Thymus (tissue), 11 donors: ENCODE results near the gene GSTM5. TPM values are rescaled to one million over a fixed set of nuclear protein-coding genes. Genes with fewer than 3 reads are reported as not detected.
"Not testable (repeated sequence)": the region's sequence is repeated elsewhere in the genome, so short reads cannot be mapped to it uniquely, and the experiment has no call there.

Experiments
- DNase-seq, 9 donors: peaks; one replicate each; pipeline ENCODE4 v3.0.0-alpha.2; 2013; ENCODE audit warnings: low spot score in 9 of 9, low read depth in 6 of 9, missing footprints in 1 of 9
- H3K27ac ChIP-seq, 2 donors: one replicate each; pipeline ENCODE4 v1.5.1; 2013; ENCODE audit warnings: control low read depth in 1 of 2, low read depth in 1 of 2, low read length in 1 of 2, mild to moderate bottlenecking in 1 of 2, moderate library complexity in 1 of 2
- H3K27me3 ChIP-seq, 2 donors: one replicate each; pipeline ENCODE4 v1.5.1; 2013; ENCODE audit warnings: low read length in 1 of 2; ENCODE audit not compliant: control insufficient read depth in 2 of 2, insufficient read depth in 1 of 2
- H3K36me3 ChIP-seq, 2 donors: one replicate each; pipeline ENCODE4 v1.5.1; 2013; ENCODE audit warnings: low read length in 1 of 2, mild to moderate bottlenecking in 1 of 2, moderate library complexity in 1 of 2; ENCODE audit not compliant: control insufficient read depth in 2 of 2, insufficient read depth in 2 of 2
- H3K4me1 ChIP-seq, 2 donors: one replicate each; pipeline ENCODE4 v1.5.1; 2013; ENCODE audit warnings: low read length in 2 of 2; ENCODE audit not compliant: control insufficient read depth in 2 of 2, insufficient read depth in 2 of 2
- H3K4me3 ChIP-seq, 2 donors: one replicate each; pipeline ENCODE4 v1.5.1; 2013; ENCODE audit warnings: low read length in 2 of 2, control low read depth in 1 of 2, mild to moderate bottlenecking in 1 of 2
- H3K9me3 ChIP-seq, 2 donors: one replicate each; pipeline ENCODE4 v1.5.1; 2013; ENCODE audit warnings: low read length in 1 of 2, mild to moderate bottlenecking in 1 of 2; ENCODE audit not compliant: control insufficient read depth in 2 of 2, insufficient read depth in 1 of 2
- WGBS: extraction: QIAGEN DNeasy Blood & Tissue Kit; methylation state at CpG from one replicate; pipeline ENCODE4 v1.1.7; 2013; 5-methylcytosine and 5-hydroxymethylcytosine counted together
- polyA plus RNA-seq: library from polyadenylated mRNA; stranded (reverse); fragments of 200-250 nt; gene quantifications from one replicate; pipeline ENCODE4 v1.2.3, GENCODE V29; 2013
- total RNA-seq: library from RNA; stranded (reverse); fragments of 120-200 nt; gene quantifications from one replicate; pipeline ENCODE4 v1.2.4, GENCODE V29; 2013
- donor health status: healthy.

Gene GSTM5
- total and polyA plus RNA-seq, 2 donors, result 2.3 to 4.1 TPM

- WGBS, result 96% methylated on average over 2 of the region's 2 CpGs
Observed at GRCh38 chr1:109754738-109755137, 42.7 kb downstream of the GSTM5 start.

GRCh38 chr1:109756325-109756724, 44.3 kb downstream of the GSTM5 start:
- WGBS, result 95% methylated on average over 5 of the region's 5 CpGs
- H3K27me3 ChIP-seq, result not testable (repeated sequence)

More at GRCh38 chr1:109754738-109755137, 42.7 kb downstream of the GSTM5 start:
- Histone ChIP-seq H3K27me3 (peaks cover 0 to 3% of the 10 kb centered on the region in 2 donors), H3K36me3 (no peaks in the 10 kb centered on the region), H3K9me3 (no peaks in the 10 kb centered on the region), H3K4me1 (no peaks in the 10 kb centered on the region), H3K27ac (no peak overlapping the region), H3K4me3 (no peak overlapping the region)
- DNase-seq, result no peak

GRCh38 chr1:109756848-109757521, 44.9 kb downstream of the GSTM5 start:
- Histone ChIP-seq H3K27me3 (no peaks in the 10 kb centered on the region), H3K36me3 (no peaks in the 10 kb centered on the region), H3K4me1 (no peaks in the 10 kb centered on the region), H3K9me3 (no peaks in the 10 kb centered on the region), H3K27ac (no peak overlapping the region), H3K4me3 (no peak overlapping the region)
- WGBS, result 96% methylated on average over 7 of the region's 7 CpGs
- DNase-seq, result no peak

More at GRCh38 chr1:109756325-109756724, 44.3 kb downstream of the GSTM5 start:
- H3K9me3 ChIP-seq, H3K4me1 ChIP-seq, H3K27ac ChIP-seq, DNase-seq, H3K4me3 ChIP-seq, H3K36me3 ChIP-seq: not testable (repeated sequence)

GRCh38 chr1:109757936-109758786, 46.1 kb downstream of the GSTM5 start:
- WGBS, result 98% methylated on average over 13 of the region's 13 CpGs
- no peak overlapping the region for H3K27ac ChIP-seq
- no peaks in the 10 kb centered on the region for H3K9me3 ChIP-seq
- H3K4me3 ChIP-seq, result no peak overlapping the region
- DNase-seq, result no peak
- no peaks in the 10 kb centered on the region for H3K4me1 ChIP-seq
- H3K36me3 ChIP-seq, result no peaks in the 10 kb centered on the region
- H3K27me3 ChIP-seq, result no peaks in the 10 kb centered on the region

- Histone ChIP-seq H3K27ac (no peak overlapping the region), H3K36me3 (no peaks in the 10 kb centered on the region), H3K9me3 (no peaks in the 10 kb centered on the region), H3K27me3 (no peaks in the 10 kb centered on the region), H3K4me3 (no peak overlapping the region), H3K4me1 (no peaks in the 10 kb centered on the region)
- no peak for DNase-seq
- 90% methylated on average over 11 of the region's 11 CpGs for WGBS
Observed at GRCh38 chr1:109759513-109760334, 47.7 kb downstream of the GSTM5 start.

GRCh38 chr1:109760581-109761226, 48.7 kb downstream of the GSTM5 start:
- Histone ChIP-seq H3K27me3 (no peaks in the 10 kb centered on the region), H3K4me1 (no peaks in the 10 kb centered on the region), H3K36me3 (no peaks in the 10 kb centered on the region), H3K9me3 (no peaks in the 10 kb centered on the region), H3K4me3 (no peak overlapping the region), H3K27ac (no peak overlapping the region)
- DNase-seq, result no peak
- 95% methylated on average over 7 of the region's 7 CpGs for WGBS

- Histone ChIP-seq H3K36me3 (no peaks in the 10 kb centered on the region), H3K4me1 (no peaks in the 10 kb centered on the region), H3K9me3 (no peaks in the 10 kb centered on the region), H3K4me3 (no peak overlapping the region), H3K27me3 (no peaks in the 10 kb centered on the region), H3K27ac (no peak overlapping the region)
- DNase-seq, result no peak
- WGBS, result 91% methylated on average over 14 of the region's 14 CpGs
Observed at GRCh38 chr1:109761227-109762038, 49.4 kb downstream of the GSTM5 start.

- no peaks in the 10 kb centered on the region for H3K4me1 ChIP-seq
- 94% methylated on average over 7 of the region's 7 CpGs for WGBS
- no peak overlapping the region for H3K4me3 ChIP-seq
- no peaks in the 10 kb centered on the region for H3K36me3 ChIP-seq
- H3K27ac ChIP-seq, result no peak overlapping the region
- DNase-seq, result no peak
- H3K9me3 ChIP-seq, result no peaks in the 10 kb centered on the region
- H3K27me3 ChIP-seq, result no peaks in the 10 kb centered on the region
Observed at GRCh38 chr1:109762039-109762585, 50.1 kb downstream of the GSTM5 start.
